Inferior parietal cortex (tissue), 1 donor: ENCODE data around the gene CANT1.

Experiments
- DNase-seq: peaks from one replicate; pipeline ENCODE4 v3.0.0-alpha.2; 2016; ENCODE audit errors: extremely low spot score

CANT1 gene

DNA sequence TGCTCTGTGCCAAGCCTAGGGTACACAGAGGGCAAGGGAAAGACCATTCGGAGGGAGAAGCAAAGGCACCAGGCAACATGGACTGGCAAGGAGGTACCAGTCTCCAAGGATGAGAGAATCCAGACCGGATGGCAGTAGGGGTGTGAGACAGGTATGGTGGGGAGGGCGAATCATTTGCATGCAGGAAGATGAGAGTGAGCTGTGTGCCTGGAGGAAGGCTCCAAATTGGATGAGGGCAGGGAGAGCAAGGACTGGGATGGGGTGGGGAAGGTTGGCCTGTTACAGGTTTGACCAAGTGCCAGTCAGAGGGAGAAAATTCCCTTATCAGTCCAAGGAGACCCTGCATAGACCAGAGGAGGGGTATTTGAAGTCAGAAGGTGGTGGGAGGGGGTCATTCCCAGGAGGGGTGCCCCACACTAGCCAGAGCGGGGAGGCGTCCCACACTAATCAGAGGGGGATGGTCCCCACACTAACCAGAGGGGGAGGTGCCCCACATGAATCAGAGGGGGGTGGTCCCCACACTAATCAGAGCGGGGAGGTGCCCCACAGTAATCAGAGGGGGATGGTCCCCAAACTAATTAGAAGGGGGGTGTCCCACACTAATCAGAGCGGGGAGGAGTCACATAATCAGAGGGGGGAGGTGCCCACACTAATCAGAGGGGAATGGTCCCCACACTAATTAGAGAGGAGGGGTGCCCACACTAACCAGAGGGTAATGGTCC lies 737 bp downstream of the CANT1 start:
- no peak for DNase-seq

DNA sequence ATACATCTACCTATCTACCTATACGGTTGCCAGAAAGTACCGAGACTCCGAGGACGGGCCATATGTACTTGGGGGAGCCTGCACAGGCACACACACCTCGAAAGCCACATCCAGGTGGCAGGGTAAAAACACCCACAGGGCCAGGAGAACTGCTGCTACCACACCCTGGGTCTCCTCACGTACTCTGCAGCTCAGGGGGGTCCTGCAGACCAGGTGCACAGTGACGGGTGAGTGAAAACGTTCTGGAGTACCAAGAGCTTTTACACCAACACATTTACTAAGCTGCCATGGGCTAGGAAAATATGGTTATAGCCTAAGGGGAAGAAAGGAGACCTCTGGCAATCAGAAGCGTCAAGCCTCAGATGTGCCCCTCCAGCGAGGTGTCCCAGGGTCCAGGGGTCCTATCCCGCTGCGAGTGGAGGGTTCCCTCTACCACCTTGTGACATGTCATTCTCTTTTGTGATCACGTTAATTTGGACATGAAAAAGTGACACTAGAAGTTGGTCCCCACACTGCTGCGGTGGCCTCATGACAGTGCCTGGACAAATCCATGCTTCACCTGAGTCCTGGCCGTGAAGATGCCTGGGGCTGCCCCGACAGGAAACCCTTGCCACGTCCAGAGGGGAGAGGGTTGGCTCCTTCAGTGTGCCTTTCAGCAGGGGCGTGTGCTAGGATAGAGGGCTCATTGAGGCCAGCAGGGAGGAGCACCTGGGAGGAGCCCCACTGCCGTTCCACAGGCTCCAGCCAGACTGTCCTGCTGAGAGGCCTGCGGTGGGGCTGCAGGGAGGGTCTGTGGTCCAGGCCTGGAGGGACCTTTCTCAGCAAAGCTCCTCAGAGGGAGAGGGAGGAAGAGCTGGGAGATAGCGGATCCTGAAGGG lies 1.8 kb downstream of the CANT1 start:
- no peak for DNase-seq

DNA sequence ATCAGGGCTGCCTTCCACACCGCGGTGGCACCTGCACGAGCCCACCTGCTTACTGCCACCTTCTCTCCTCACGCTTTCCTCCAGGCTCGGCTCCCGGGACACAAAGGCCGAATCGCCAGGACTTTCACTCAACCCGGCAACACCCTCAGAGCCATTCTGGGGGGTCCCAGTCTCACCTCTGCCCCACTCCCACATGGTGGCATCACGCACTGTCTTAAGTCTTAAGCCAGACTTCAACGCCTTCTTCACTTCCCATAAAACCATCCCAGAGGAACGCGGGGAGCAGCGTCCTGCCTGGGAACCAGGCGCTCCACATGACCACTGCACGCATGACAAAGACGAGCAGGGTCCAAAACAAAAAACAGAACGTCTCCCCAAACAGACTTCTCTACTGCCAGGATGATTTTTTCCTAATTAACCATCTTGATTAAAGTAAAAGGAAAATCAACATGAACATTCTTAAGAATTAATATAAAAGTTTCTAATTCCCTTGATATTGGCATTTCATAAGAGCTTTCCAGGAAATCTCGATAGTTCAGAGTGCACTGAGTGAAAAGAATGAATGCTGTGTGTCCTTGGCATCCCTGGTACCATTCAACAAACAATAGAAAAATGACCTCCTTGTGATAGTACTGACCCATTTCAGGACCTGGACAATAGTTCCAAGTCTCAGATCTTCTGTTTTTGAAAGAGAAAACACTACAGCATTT lies 2.6 kb downstream of the CANT1 start:
- DNase-seq = no peak

DNA sequence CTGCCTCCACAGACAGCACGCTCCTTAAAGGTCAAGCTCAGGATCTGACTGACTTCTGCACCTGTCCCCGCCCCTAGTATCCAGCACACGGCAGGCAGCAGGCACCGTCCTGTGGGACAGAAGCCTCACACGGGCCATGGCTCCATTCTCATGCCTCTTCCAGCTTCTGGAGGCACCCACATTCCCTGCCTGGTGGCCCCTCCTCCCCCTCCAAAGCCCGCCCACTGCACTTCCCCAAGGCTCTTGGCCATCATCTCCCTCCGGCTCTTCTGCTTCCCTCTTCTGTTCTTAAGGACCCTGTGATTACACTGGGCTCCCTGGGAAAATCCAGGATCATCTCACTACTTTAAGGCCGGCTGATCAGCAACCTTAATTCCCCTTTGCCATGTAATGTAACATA lies 3.5 kb downstream of the CANT1 start:
- DNase-seq = no peak

DNA sequence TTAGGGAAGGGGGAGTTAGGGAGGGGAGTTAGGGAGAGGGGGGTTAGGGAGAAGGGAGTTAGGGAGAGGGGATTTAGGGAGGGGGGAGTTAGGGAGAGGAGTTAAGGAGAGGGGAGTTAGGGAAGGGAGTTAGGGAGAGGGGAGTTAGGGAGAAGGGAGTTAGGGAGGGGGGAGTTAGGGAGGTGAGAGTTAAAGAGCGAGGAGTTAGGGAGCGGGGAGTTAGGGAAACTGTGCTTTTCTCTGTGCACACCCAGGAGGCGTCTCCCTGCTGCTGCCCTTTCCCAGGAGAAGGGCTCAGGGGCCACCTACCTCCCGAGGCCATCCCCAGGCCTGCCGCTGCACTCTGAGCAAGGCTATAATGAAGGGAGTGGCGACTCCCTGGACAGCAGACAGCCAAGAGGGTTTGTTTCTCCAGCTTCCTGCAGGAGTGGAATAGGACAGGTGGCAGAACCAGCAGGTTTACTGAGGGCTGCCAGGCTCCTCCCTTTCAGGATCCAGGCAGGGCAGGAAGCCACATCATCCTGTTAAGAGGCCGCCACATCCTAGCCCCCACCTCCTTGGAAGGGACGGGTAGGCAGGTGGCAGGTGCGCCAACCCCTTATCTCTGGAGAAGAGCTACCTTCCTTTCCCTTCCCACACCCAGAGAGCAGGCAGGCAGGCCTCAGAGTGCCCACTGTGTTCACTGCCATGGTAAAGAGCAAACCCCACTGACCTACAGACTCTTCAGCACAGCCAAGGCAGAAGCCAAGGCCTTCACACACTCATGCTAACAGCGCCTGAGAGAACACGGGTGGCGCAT lies 4.3 kb downstream of the CANT1 start:
- no peak for DNase-seq

DNA sequence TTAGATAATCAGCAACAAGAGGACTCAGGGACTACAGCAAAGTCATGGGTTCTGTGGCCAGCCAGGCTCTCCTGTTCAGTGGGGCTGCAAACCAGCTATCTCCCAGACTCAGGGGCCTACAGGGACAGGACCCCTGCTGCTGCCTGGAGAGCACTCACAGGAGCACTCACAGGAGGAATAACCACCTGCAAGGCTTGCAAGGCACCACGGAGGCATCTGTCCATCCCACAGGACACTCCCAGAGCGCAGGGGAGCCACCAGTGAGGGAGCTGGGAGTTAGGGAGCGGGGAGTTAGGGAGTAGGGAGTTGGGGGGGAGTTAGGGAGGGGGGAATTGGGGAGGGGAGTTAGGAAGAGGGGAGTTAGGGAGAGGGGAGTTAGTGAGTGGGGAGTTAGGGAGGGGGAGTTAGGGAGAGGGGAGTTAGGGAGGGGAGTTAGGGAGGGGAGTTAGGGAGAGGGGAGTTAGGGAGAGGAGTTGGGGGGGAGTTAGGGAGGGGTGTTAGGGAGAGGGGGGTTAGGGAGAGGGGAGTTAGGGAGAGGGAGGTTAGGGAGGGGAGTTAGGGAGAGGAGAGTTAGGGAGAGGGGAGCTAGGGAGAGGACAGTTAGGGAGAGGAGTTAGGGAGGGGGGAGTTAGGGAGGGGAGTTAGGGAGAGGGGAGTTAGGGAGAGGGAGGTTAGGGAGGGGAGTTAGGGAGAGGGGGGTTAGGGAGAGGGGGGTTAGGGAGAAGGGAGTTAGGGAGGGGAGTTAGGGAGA lies 5.7 kb downstream of the CANT1 start:
- DNase-seq = no peak

DNA sequence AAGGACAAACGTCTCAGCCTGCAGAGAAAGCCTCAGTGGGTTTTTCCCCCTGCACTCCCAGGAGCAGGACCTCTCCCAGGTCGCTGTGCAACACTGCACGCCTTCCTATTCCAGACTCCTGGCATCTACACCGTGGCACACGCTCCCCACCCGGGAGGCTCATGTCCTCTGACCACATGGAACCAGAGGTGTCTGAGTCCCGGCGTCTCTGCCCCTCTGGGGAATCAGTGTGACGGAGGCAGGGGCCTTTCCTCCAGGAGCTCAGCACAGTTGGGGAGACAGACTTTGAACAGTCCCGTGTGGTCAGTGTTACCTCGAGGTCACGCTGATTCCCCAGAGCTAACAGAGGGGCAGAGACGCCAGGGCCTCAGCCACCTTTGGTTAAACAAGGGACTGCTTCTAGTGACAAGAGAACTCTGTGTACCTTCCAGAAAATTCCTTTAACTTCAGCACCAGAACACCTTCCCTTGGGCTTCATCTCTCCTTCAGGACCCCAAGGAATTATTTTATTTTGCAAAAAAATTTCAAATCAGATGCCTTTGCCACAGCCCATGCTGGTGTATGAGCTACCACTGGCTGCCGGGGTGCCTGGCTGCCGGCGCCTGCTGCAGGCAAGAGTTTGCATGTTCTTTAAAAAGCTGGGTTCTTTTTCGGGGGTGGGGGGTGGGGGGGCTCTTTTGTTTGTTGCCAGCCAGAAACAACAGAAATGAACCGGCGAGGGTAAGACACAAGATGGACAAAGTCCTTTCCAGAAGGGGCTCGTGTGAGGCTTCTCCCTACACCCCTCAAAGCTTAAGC lies 6.6 kb downstream of the CANT1 start:
- DNase-seq = no peak

DNA sequence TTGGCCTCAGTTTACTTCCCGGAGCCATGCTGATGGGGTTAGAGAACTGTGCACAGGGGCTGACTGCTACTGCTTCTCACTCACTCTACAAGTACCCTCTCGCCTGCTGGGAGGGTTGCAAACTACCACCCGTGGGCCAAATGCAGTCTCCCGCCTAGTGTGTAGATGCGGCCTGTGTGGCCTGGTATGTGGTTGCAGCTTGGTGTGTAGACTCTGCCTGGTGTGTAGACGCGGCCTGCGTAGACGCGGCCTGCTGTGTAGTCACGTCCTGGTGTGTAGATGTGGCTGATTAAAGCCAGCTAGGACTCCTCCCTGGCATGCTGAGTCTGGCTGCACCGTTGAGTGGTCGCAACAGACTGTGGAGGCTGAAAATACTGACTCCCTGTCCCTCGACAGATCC lies 7.3 kb downstream of the CANT1 start:
- no peak for DNase-seq

DNA sequence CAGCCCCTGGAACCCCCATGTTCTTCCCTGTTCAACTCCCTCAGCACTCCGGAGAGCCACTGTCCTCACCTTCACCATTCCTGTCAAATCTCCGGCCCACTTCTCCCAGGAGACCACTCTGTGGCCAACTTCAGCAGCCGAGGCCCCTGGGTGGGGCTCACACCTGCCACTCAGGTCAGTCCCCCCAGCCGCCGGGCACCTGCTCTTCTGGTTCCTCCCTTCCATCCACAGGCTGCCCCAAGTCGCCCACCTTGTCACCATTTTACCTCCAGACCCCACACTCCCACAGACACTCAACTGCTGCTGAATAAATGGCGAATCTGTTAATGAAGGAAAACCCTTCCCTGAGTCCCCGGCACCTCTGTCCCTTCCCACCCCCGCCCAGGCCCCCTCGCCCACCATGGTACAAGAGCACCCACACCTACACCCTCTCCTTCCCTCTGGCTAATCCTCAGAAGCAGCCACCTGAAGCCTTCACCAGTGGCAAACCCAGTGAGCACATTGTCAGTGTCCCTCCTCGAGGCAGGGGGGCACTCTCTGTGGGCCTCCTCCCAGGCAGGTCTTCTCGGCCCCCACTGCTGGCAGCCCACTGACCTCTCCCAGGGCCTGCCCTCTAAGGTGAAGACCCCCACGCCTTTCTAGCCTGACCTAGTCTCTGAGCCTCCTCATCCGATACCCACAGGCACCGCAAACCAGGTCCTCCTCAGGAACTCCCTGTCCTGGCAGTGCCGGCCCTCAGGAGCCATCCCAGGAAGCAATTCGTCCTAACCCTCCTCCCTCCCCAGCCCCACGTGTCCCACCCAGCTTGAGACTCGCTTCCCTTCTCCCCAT lies 8.2 kb downstream of the CANT1 start:
- no peak for DNase-seq

DNA sequence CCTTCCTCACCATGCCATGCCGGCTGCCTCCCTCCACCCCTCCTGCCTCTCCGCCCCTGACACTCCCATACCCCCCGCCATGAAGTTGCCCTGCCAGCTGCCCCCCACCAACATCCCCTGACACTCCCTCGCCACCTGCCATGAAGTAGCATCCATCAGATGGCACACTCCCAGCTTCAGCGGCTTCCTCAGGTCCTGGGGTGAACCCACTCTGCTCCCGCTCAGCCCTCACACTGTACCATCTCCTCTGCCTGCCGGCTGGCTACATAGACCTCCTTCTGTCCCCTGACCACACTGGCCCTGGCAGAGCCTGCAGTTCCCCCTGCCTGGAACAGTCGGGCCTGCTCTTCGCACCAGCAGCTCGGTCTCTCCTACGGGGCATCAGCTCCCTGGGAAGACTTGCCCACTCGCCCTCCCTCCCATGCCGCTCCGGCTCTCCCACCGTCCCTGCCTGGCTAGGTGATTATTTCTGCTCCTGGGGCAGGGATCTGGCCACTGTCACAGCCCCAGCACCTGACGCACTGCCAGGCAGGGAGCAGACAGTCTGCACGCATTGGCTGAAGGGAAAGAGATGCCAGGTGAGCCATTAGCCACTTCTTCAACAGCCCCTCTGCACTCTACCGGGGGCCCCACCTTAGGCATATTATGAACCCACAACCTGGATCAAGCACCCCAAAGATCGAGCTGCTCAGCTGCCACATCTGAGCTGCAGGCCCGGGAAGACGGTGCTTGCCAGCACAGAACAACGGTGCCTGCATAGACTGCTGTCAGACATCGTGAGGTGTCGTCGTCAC lies 9.0 kb downstream of the CANT1 start:
- no peak for DNase-seq

DNA sequence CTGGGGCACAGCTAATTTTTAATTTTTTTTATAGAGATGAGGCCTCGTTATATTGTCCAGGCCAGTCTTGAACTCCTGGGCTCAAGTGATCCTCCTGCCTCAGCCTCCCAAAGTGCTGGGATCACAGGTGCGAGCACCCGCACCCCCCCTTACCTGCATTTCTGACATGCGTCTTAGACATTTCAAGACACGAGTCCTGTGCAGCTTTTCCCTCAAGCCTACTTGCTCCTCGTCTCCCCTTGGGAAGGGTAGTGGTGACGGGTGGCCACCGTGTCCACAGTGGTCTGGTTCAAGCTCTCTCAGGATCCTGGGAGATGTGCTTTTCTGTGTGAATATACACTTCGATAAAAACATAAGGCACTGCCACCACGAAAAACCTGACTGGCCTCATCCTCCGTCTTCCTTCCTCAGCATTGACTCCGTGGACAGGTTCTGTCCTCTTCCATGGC lies 9.6 kb downstream of the CANT1 start:
- no peak for DNase-seq

DNA sequence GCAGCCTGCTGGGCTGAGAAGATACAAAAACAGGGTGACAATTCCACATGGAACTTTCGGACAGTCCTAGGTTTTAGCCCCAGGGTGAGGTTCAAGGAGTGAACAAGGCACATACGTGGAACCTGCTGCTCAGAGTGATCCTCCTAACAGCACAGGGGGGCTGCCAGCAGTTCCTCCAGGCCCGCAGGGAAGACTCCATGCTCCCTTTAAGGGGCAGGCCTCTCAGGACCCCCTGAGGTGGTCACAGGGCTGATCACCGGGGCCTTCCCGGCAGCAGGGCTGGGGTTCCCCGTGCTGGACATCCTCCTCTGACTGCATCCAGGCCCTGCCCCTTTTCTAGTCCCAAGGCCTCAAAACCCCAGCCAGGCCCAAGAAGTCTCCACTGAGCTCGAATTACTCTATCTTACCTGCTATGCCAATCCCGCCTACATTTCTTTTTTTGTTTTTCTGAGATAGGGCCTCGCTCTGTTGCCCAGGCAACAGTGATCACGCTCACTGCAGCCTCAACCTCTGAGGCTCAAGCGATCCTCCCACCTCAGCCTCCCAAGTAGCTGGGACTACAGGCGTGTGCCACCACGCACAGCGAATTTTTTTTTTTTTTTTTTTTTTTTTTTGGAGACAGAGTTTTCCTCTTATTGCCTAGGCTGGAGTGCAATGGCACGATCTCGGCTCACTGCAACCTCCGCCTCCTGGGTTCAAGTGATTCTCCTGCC lies 10.4 kb downstream of the CANT1 start:
- no peak for DNase-seq

DNA sequence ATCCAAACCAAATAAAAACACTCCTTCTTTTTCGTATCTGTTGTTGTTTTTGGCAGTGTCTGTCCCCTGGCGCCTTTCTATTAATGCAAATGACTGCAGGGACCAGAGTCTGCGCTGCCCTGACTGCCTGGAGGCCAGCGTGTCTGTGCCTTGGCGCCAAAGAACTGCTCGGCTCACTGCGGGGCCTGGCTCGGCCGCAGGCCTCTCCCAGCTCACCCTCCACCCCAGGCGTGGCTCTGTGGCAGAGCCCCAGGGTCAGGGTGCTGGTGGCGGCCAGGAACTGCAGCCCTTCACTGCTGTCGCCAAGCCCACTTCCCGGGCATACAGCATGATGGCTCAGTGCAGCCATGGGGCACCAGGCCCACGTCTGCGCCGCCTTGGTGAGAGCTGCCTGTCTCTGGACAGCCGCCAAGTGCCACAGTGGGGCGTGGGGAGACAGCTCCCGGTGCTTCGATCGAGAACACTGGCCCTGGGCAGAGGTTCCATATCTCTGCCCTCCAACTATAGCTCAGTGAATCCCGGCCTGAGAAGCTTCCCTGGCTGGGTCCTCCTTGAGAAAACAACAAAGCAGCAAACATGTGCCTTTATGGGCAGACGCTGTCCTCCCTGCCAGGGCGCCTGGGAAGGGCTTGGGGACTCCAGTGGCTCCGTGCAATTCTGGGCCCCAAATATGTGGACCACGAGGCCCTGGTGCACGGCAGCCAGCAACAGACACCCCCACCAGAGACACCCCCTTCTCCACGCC lies 11.1 kb downstream of the CANT1 start:
- no peak for DNase-seq

DNA sequence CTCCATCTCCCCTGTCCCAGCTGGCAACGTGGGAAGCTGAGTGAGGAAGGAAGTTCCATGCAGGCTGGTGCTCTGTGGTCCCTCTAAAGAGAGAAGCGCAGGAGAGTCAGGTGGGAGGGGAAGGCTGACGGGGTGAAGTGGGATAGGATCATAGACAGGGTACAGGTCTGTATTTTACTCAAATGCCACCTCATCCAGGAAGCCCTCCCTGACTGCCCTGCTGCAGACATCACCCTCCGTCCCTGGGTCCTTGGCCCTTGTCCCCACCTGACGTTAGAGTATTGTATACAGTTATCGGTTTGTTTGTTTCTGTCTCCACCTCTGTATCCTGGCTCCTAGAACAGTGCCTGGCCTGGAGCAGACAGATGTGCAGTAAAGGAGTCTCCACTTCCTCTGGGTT lies 11.7 kb downstream of the CANT1 start:
- no peak for DNase-seq

DNA sequence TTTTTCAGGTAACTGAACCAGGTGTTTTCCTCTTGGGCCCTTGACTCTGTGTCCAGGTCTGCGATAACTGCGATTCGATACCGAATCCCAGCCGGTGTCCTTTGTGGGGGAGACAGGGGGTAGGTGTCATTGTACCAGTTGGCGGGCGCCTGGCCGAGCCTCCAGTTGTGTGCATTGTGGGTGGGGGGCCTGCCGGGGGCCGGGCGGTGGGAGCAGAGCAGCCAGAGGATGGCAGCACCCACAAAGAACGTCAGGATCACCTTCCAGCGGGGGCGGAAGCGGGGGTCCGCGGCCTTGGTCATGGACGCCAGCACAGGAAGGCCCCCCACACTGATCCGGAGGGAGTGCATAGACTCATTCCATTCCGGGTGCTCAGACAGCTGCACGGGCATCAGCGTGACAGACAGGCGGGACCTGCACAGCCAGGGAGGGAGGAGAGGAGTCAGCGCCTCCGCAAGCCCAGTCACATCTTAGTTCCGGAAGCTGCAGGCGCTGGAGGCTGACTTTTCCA lies 12.3 kb downstream of the CANT1 start:
- DNase-seq = no peak

DNA sequence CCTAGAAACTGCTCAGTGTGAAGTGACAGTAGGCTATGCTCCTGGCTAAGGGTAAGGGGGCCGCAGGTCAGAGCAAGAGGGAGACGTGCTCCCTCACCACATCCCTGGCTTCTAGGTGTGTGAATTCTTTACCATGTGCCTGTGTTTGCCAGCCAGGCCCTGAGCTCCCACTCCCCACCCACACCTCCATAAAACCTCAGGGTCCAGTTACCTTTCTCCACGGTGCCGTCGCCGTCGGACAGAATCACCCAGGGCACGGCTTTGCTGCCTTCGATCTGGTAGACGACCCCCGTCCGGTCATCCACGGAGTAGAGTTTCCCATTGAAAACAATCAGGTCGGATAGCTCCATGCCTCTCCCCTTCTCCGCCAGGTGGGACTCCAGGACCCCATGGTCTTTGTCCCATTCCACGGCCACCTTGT lies 12.8 kb downstream of the CANT1 start:
- no peak for DNase-seq
